NCI-H2196 (cell line): ENCODE measurements around the gene HAUS3.

ENCODE experiments used
- DNase-seq: peaks from one replicate; lab custom pipeline; 2025; ENCODE audit not compliant: unreplicated experiment; lab: John Stamatoyannopoulos, UW

HAUS3 gene, protein sequence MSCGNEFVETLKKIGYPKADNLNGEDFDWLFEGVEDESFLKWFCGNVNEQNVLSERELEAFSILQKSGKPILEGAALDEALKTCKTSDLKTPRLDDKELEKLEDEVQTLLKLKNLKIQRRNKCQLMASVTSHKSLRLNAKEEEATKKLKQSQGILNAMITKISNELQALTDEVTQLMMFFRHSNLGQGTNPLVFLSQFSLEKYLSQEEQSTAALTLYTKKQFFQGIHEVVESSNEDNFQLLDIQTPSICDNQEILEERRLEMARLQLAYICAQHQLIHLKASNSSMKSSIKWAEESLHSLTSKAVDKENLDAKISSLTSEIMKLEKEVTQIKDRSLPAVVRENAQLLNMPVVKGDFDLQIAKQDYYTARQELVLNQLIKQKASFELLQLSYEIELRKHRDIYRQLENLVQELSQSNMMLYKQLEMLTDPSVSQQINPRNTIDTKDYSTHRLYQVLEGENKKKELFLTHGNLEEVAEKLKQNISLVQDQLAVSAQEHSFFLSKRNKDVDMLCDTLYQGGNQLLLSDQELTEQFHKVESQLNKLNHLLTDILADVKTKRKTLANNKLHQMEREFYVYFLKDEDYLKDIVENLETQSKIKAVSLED

DNA sequence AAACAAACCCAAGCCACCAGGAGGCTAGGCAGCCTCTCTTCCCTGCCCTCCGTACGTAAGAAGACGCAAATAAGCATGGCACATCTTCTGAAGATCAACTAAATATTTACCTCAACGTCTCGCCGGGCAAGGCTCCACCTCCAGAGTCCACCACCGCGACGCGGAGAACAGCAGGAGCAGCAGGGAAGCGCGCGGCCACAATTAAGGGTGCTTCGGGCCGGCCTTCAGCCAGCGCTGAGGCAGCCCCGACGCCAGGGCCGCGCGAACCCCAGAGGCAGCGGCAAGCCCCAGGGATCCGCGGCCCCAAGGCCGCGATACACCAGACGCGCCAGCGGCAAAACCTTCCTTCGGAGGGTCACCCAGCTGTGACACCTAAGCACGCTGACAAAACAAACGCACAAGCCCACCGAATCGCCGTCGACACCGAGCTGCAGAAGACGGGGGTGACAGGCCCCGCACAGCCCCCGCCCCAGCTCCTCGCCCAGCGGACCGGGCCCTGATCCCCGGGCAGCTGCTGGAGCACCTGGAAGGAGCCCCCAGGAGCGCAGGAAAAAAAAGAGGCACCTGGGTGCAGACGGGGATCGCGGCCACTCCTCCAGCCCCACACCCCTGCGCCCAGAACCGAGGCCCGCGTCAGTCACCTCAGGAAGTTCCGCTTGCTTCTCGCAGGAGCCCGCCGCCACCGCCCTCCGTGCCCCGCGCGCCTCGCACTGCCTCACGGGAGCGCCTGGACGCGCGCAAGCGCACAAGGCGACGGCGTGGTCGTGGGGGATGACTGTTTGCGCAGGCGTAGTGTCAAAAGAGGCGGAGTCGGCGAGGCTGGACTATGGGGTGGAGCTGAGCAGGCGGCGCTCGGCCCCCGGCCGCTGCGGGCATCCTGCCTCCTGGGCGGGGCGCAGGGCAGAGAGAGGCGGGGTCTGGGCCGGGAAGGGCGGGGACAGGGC, at the start of gene HAUS3, which contains the start of gene POLN:
Gene HAUS3 (minus strand): TSS at position 712 of the 944 bp plus-strand sequence. CDS start 1,175 bp downstream, outside the sequence.
Gene POLN (minus strand): TSS at position 712 of the 944 bp plus-strand sequence. CDS start 12,890 bp downstream, outside the sequence.
- DNase-seq, result peak; percentile 96

DNA sequence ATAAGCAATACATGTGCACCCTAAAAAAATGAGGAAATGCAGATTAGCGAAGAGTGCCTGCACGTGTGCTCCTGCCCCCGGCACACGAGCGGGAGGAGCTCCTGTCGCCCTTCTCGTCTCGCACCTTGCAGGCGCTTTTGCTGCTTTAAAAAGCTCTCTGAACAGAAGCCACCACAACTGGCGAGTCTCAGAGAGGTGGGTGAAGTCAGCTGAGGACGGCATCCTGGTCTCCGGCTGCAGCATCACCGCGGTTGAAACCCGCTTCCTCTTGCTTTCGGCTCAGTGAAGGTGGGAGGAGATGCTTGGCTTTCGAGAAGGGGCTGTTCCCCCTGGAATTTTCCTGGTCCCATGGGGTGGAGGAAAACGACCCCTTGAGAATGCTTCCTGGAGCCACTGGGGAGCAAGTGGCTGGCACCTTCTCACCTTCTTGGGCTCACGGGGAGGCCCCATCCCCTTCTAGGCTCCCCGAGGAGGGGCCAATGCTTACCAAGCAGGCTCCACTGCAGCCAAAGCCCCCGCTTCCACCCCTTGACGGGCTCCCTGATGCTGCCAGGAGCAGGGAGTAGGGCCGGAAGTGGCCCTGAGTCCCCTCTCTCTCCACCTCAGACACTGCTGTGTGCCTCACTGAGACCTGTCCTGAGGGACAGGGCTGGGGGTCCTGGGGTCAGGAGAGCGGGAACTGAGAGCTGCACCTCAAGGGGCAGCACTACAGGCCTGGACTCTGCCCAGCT, 49.2 kb upstream of the HAUS3 start:
- no peak for DNase-seq

- DNase-seq, result no peak
Measured at GRCh38 chr4:2290488-2290887, 48.6 kb upstream of the HAUS3 start.

GRCh38 chr4:2289955-2290333, 48.0 kb upstream of the HAUS3 start:
- no peak for DNase-seq

- DNase-seq, result no peak
Measured at GRCh38 chr4:2289311-2289954, 47.5 kb upstream of the HAUS3 start.

- DNase-seq, result no peak
Measured at GRCh38 chr4:2288051-2288541, 46.2 kb upstream of the HAUS3 start.

DNA sequence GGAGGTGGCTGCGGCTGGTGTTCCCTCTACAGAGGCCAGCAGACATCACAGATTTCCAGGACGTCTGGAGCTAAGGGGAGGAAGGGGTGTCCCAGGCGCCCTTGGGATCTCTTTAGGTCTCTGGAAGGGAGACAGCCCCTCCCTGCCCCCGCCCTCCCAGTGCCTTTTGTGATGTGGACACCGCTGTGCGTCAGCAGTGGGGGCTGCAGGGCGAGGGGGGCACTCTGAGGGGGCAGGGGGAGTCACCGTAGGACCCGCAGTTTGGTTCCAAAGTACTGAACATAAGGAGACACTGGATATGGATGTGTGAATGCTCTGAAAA, 45.6 kb upstream of the HAUS3 start:
- DNase-seq, result no peak

- no peak for DNase-seq
Measured at GRCh38 chr4:2286904-2287593, 45.1 kb upstream of the HAUS3 start.

DNA sequence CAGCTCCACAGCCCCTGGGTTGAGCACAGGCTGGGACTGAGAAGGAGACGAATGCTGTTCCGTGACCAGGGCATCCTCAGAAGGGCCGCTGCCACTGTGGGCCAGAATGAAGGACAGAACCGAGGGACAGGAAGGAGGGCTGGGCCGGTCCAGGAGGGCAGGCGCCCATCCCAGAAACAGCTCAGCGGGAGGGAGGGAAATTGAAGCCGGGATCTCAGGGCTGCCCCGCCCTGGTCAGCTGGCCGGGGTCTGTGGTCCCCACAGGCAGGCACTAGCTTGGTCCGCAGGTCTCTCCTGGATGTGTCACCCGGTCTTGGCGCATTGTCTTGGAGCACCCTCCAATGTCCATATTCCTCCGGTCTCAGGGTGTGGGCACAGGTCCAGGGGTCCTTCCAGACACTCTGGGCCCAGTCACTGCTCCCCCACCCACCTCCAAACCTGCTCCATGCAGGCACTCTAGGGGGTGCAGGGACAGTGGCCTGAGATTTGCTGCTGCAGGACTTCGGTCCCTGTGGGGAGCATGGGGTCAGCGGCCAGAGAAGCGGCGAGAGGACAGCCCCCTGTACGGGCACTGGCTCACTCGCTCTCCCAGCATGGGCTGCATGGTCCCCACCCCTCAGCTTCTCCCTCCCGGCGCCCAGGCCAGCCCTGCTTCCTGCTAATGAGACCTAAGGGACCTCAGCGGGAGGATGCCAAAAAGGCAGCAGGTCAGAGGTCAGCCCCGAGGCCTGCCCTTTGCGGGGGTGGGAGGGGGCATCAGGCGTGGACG, 43.9 kb upstream of the HAUS3 start:
- no peak for DNase-seq

GRCh38 chr4:2284934-2285612, 43.2 kb upstream of the HAUS3 start:
- no peak for DNase-seq

DNA sequence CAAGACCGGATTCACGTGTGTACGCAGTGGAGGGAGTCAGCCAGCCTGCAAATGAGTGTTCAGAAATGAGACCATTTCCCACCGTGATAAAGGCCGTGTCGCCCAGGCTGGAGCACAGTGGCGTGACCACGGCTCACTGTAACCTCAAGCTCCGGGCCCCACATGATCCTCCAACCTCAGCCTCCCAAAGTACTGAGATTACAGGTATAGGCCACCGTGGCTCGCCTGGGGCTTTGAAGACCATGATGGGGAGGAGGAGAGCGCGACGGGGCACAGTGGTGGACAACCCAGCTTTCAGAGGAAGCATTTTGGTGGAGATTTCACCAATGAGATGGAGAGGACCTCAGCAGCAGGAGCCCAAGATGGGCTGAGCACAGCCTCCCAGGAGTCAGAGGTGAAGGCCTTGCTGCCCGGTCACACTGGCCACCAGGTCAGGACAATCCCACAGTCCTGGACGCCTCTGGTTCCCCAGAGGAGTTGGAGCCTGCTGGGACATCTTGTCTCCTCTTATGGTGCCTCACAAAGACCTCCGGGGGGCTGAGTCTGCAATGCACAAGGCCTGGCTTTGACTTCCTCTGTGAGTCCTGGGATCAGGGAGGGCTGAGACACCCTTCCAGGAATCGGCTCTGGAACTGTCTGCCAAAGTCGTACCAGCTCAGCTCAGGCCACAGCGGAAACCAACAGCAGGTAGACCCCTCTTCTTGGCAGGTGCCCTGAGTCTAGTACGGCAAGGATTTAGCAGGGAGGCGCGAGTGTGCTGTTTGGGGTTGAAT, 42.4 kb upstream of the HAUS3 start:
- DNase-seq, result no peak

- no peak for DNase-seq
Measured at GRCh38 chr4:2283199-2283711, 41.3 kb upstream of the HAUS3 start.

- no peak for DNase-seq
Measured at GRCh38 chr4:2281575-2282343, 39.8 kb upstream of the HAUS3 start.

DNA sequence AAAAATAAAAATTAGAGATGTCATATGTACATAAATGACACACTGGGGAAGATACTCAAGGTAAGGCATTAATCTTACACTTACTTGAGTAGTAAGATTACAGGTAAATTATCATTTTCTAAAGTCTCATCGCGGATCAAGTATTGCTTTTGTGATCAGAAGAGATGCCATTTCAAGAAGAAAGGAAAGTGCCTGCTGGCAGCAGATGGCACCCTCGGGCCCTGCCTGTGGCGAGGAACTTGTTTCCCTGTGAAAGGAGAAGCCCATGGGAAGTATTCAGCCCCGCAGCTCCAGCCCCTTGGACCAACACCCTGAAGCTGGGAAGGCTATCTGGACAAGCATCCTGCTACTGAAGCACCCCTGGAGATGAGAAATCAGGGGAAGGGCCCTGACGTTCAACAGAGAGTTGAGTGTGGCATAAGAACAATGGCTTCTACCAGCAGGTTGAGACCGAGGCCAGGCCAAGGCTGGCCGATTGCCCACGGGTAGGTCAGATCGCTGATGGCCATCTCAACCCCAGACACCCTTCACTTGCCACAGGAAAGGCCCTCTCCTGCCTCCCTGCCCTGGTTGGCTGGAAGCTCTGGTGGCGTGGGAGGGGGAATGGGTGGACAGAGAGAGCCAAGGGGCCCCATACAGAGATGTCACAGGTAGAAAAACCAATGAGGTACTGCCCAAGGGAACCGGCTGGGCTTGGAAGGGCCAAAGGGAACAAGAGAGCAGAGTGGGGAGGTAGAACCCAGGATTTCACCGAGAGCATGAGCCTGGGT, 38.8 kb upstream of the HAUS3 start:
- DNase-seq, result no peak

- no peak for DNase-seq
Measured at GRCh38 chr4:2277956-2278355, 36.0 kb upstream of the HAUS3 start.
